ENCODE data around the gene XRRA1. TPM values are rescaled to one million over a fixed set of nuclear protein-coding genes. Genes with fewer than 3 reads are reported as not detected.
A peak's percentile ranks its signal among the peaks of the same experiment; 100 is the strongest.

Gene XRRA1
- total RNA-seq, 1 donor from 2014 or later = 3.9 TPM

GRCh38 chr11:74989260-74989638, 40.4 kb upstream of the XRRA1 start:
- Mint-ChIP-seq H3K36me3 (no peaks in the 10 kb centered on the region), H3K4me1 (peaks cover 5% of the 10 kb centered on the region), H3K4me3 (peak overlapping the region; percentile 93), H3K27ac (no peak overlapping the region), H3K27me3 (ENCODE audit: insufficient read depth, low read depth) (peaks cover 4% of the 10 kb centered on the region), H3K9me3 (no peaks in the 10 kb centered on the region)
- Histone ChIP-seq H3K4me1 (peaks cover 9% of the 10 kb centered on the region), H3K36me3 (no peaks in the 10 kb centered on the region), H3K79me2 (ENCODE audit: low read depth) (peaks cover 16% of the 10 kb centered on the region), H3K27me3 (no peaks in the 10 kb centered on the region), H3K4me3 (peak overlapping the region; percentile 92), H3K27ac (no peak overlapping the region), H3K9me3 (ENCODE audit: low read depth) (no peaks in the 10 kb centered on the region), H4K20me1 (ENCODE audit: low read depth) (no peaks in the 10 kb centered on the region), H2AFZ (replicated peaks) (peak overlapping the region; percentile 91), H3K4me2 (peak overlapping the region; percentile 82), H3K9ac (peak overlapping the region; percentile 68), H3F3A (ENCODE audit: low read depth) (peaks cover 17% of the 10 kb centered on the region)
- TF ChIP-seq CTCF (IDR thresholded peaks at IDR 0.05) = no peak
- no peak for TF ChIP-seq EZH2 (IDR thresholded peaks at IDR 0.05)
- no peak for TF ChIP-seq EZH2phosphoT487 (IDR thresholded peaks at IDR 0.05)
- peak; percentile 16 for DNase-seq (ENCODE audit: low spot score)

DNA sequence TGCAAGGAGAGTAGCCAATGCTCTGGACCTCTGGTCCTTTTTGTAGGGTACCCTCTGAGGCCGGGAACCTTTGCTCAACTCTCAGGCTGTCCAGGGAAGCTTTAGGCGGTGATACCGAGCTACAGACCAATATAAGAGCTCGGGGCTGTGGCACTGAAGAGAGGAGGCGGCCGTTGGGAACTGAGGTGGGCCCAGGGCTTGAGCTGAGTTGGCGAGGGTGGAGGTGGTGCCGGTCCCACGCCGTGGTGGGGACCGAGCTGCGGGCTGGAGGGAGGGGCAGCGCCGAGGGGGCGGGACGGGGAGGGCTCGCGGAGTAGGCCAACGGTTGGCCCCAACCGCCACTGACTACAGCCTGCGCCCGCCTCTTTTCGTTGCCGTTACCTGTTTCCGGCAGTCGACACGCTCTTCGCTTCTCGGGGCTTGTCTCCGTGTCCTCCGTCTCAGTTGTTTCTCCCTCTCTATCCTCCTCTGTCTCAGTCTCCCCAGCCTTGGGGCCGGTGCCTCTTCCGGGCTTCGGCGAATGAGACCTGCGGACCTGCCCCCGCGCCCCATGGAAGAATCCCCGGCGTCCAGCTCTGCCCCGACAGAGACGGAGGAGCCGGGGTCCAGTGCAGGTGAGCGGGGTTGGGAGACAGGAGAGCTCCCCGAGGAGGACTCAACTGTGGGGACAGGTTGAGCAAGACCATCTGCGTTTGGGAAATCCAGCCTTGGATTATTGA, 39.8 kb upstream of the XRRA1 start, which contains the start of gene NEU3:
Gene NEU3, plus strand, starts transcription at position 393 of the 719 bp plus-strand sequence. Its CDS starts 128 bp downstream, at position 521.
- Histone ChIP-seq H3K4me1 (peaks cover 9% of the 10 kb centered on the region), H3K4me3 (peak within 1 kb of the TSS; percentile 92), H4K20me1 (ENCODE audit: low read depth) (no peaks in the 10 kb centered on the region), H3K36me3 (no peaks in the 10 kb centered on the region), H3K9me3 (ENCODE audit: low read depth) (no peaks in the 10 kb centered on the region), H3K27me3 (no peaks in the 10 kb centered on the region), H3F3A (ENCODE audit: low read depth) (peaks cover 17% of the 10 kb centered on the region), H3K79me2 (ENCODE audit: low read depth) (peaks cover 16% of the 10 kb centered on the region), H3K27ac (peak within 1 kb of the TSS; percentile 73), H3K4me2 (peak within 1 kb of the TSS; percentile 82), H2AFZ (replicated peaks) (peak within 1 kb of the TSS; percentile 91), H3K9ac (peak within 1 kb of the TSS; percentile 68)
- H3K27me3 Mint-ChIP-seq (ENCODE audit: insufficient read depth, low read depth) = peaks cover 4% of the 10 kb centered on the region
- TF ChIP-seq EZH2 (IDR thresholded peaks at IDR 0.05) = no peak
- no peak for TF ChIP-seq EZH2phosphoT487 (IDR thresholded peaks at IDR 0.05)
- TF ChIP-seq CTCF (IDR thresholded peaks at IDR 0.05) = no peak
- H3K4me3 Mint-ChIP-seq = peak within 1 kb of the TSS; percentile 93
- peak; percentile 85 for DNase-seq (ENCODE audit: low spot score)
- peak within 1 kb of the TSS; percentile 78 for H3K27ac Mint-ChIP-seq
- H3K4me1 Mint-ChIP-seq = peaks cover 5% of the 10 kb centered on the region
- no peaks in the 10 kb centered on the region for H3K9me3 Mint-ChIP-seq
- no peaks in the 10 kb centered on the region for H3K36me3 Mint-ChIP-seq

DNA sequence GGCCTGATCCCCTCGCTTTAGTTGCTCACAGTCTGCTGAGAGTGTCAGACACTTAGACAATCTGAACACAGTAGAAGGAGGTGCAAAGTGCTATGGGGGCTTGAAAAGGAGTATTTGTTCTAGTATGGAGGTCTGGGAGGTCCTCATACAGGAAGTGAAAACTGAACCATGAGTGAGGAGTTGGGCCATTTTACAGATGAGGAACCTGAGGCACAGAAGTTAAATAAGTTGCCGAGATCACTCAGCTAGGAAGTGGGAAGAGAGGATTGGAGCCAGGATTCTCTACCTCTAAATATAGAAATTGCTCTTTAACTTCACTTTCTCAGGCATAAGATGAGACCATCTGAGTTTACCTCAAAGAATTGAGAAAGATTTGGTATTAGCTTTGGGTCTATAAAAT, 35.8 kb upstream of the XRRA1 start:
- Mint-ChIP-seq H3K27ac (no peak overlapping the region), H3K4me1 (peaks cover 5% of the 10 kb centered on the region), H3K9me3 (no peaks in the 10 kb centered on the region), H3K36me3 (peaks cover 8% of the 10 kb centered on the region), H3K4me3 (no peak overlapping the region), H3K27me3 (ENCODE audit: insufficient read depth, low read depth) (peaks cover 4% of the 10 kb centered on the region)
- Histone ChIP-seq H3K79me2 (ENCODE audit: low read depth) (peaks cover 3% of the 10 kb centered on the region), H3K27ac (no peak overlapping the region), H3F3A (ENCODE audit: low read depth) (peaks cover 17% of the 10 kb centered on the region), H3K4me1 (peaks cover 4% of the 10 kb centered on the region), H3K36me3 (no peaks in the 10 kb centered on the region), H3K27me3 (no peaks in the 10 kb centered on the region), H3K4me2 (no peak overlapping the region), H3K9me3 (ENCODE audit: low read depth) (no peaks in the 10 kb centered on the region), H3K9ac (no peak overlapping the region), H2AFZ (replicated peaks) (no peak overlapping the region), H4K20me1 (ENCODE audit: low read depth) (no peaks in the 10 kb centered on the region), H3K4me3 (no peak overlapping the region)
- TF ChIP-seq EZH2 (IDR thresholded peaks at IDR 0.05) (no peak), CTCF (IDR thresholded peaks at IDR 0.05) (no peak), EZH2phosphoT487 (IDR thresholded peaks at IDR 0.05) (no peak)
- DNase-seq (ENCODE audit: low spot score) = no peak

Measured in neural progenitor cell (in vitro differentiated cells).